ENCODE data around the gene SPOCK1.

DNA sequence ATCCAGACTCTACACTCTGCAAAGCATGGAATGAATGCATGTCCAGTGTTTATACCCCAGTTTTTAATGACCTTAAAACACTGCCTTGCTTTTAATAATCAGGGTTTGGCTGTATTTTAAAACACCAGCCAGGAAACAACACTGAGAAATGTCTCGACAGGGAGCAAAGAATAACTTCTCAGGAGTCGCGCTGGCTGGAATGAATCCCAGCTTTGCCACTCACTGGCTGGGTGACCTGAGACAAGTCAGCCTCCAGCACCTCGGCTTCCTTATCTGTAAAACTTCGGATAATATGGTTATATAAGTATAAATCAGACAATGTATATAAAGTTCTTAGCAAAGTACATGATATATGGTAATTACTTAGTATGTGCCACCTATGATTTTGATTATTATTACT is 505.0 kb downstream of the SPOCK1 start:
- TF ChIP-seq, protein P1, sequence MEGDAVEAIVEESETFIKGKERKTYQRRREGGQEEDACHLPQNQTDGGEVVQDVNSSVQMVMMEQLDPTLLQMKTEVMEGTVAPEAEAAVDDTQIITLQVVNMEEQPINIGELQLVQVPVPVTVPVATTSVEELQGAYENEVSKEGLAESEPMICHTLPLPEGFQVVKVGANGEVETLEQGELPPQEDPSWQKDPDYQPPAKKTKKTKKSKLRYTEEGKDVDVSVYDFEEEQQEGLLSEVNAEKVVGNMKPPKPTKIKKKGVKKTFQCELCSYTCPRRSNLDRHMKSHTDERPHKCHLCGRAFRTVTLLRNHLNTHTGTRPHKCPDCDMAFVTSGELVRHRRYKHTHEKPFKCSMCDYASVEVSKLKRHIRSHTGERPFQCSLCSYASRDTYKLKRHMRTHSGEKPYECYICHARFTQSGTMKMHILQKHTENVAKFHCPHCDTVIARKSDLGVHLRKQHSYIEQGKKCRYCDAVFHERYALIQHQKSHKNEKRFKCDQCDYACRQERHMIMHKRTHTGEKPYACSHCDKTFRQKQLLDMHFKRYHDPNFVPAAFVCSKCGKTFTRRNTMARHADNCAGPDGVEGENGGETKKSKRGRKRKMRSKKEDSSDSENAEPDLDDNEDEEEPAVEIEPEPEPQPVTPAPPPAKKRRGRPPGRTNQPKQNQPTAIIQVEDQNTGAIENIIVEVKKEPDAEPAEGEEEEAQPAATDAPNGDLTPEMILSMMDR (conservative IDR thresholded peaks at IDR 0.05), result no peak
- TF ChIP-seq EZH2 (IDR thresholded peaks at IDR 0.05; ENCODE audit: low read depth), result no peak

All from PC-9 (cell line).